ENCODE measurements around the gene PAAF1.

DNA sequence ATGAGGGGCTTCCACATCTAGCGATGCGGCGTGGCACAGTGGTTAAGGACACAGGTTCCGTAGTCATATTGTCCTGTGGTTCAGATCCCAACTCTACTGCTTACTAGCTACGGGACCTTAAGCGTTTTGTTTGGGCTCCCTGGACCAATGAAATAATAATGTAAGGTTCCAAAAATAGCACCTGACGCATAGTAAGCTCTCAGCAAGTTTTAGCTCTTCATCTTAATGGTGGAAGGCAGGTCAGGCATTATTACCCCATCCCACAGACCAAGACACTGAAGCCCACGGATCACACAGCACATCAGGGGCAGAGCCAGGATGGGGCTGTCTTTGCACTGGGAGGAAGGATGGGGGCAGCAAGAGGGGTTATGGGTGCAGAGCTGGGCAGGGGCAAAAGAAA lies 87.1 kb downstream of the PAAF1 start:
- TF ChIP-seq POLR2A (IDR thresholded peaks at IDR 0.05; ENCODE audit: low read depth, low read length) (no peak), POLR2AphosphoS5 (IDR thresholded peaks at IDR 0.05; ENCODE audit: low read depth, low read length) (no peak), TAF1 (IDR thresholded peaks at IDR 0.05; ENCODE audit: low read depth, low read length) (no peak), PAX5 (IDR thresholded peaks at IDR 0.05; ENCODE audit: insufficient read depth, low read length, severe bottlenecking) (no peak)
